GM10248 (cell line): Measurements from ENCODE around the gene SPECC1.

Experiments
- CTCF ChIA-PET: fragments of 300-600 bp; sonication (Branson Sonifier 250); formaldehyde crosslinking; extraction: SDS; loops from one replicate; lab custom pipeline; 2021; ENCODE audit warnings: antibody characterized with exemption; lab: Yijun Ruan, JAX
- POLR2A ChIA-PET: fragments of 350-650 bp; sonication (Branson Sonifier 250); formaldehyde crosslinking; extraction: SDS; loops from one replicate; lab custom pipeline; 2020; ENCODE audit warnings: antibody characterized with exemption; lab: Yijun Ruan, JAX
- DNase-seq: peaks from one replicate; pipeline ENCODE4 v3.0.0; 2012; ENCODE audit errors: extremely low spot score
- TF ChIP-seq, protein P1 (sequence below): IDR thresholded peaks from 2 replicates; pipeline ENCODE4 v1.5.1; 2012; ENCODE audit warnings: mild to moderate bottlenecking, low read depth; ENCODE audit errors: extremely low read depth, missing control alignments, control extremely low read depth

Gene SPECC1

DNA sequence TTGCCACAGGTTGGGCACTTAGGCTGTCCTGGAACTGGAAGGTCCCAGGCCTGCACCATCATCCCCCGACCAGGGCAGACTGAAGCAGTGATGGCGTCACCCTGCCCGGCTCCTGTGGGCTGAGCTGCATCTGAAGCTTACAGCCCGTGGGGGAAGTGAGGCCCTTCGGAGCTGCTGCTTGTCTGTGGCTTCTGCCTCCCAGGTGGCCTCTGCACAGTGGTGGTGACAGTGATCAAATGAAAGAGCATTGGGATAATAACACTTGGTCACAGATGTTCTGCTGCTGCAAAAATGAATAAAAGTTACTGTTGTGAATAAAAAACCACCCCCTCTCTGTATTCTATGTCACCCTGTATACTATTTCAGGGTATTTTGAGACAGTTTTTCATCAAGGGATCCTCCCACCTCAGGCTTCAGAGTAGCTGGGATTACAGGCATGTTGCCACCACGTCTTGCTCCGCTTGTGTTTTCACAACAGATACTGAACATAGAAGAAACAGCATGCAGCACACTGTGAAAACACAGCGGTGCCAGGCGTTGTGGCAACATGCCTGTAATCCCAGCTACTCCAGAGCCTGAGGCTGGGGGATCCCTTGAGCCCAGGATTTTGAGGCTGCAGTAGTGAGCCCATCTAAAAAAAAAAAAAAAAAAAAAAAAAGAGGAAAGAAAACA is 293.2 kb downstream of the SPECC1 start:
- no peak for DNase-seq
- TF ChIP-seq, protein P1, sequence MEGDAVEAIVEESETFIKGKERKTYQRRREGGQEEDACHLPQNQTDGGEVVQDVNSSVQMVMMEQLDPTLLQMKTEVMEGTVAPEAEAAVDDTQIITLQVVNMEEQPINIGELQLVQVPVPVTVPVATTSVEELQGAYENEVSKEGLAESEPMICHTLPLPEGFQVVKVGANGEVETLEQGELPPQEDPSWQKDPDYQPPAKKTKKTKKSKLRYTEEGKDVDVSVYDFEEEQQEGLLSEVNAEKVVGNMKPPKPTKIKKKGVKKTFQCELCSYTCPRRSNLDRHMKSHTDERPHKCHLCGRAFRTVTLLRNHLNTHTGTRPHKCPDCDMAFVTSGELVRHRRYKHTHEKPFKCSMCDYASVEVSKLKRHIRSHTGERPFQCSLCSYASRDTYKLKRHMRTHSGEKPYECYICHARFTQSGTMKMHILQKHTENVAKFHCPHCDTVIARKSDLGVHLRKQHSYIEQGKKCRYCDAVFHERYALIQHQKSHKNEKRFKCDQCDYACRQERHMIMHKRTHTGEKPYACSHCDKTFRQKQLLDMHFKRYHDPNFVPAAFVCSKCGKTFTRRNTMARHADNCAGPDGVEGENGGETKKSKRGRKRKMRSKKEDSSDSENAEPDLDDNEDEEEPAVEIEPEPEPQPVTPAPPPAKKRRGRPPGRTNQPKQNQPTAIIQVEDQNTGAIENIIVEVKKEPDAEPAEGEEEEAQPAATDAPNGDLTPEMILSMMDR = no peak
- ChIA-PET POLR2A (no interaction called here), CTCF (interaction anchor here (1.1 kb wide), 1 partner anchor 75 kb away, joined by 3 read pairs; no protein-coding TSS in a partner anchor)

DNA sequence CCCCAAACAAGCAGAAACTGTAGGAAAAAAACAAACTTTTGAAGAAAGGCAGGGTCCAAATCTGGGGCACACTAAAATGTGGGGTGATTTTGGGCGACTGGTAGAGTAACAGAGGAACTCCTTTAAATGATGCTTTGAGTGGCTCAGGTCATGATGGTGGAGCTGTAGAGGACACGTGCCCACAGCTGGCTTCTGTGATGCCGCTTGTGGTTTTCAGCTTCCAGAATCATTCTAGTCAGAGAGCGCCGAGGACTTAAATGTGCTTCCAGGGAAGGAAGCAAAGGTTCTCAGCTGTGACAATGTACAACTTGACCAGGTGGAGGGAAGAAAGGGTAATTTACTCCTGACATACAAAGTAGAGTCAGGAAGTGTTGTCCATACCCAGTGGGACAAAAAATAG is 295.8 kb downstream of the SPECC1 start:
- ChIA-PET CTCF (interaction anchor here (0.6 to 2.4 kb wide), 3 partner anchors 29 to 183 kb away, joined by 3 to 7 read pairs (median 6); no protein-coding TSS in a partner anchor), POLR2A (no interaction called here)
- no peak for DNase-seq
- TF ChIP-seq, protein P1 = no peak

DNA sequence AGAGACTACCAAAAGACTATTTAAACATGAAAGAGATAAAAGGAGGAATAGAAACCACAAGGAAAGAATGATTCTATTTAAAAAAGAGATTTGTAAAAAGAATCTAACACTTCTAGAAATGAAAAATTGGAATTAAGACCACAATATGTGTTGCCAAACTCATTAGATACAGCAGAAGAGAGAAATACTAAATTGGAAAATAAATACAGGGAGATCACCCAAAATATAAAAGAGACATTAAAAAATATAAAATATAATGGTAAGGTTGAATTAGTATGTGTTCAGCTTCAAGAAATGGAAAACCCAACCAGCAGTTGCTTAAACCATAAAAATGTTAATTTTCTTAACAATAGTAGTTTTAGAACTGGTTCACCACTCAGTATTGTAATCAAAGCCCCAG is 297.8 kb downstream of the SPECC1 start:
- DNase-seq = no peak
- ChIA-PET POLR2A (no interaction called here), CTCF (interaction anchor here (1.3 kb wide), 1 partner anchor 185 kb away, joined by 4 read pairs; no protein-coding TSS in a partner anchor)
- TF ChIP-seq, protein P1 = no peak

DNA sequence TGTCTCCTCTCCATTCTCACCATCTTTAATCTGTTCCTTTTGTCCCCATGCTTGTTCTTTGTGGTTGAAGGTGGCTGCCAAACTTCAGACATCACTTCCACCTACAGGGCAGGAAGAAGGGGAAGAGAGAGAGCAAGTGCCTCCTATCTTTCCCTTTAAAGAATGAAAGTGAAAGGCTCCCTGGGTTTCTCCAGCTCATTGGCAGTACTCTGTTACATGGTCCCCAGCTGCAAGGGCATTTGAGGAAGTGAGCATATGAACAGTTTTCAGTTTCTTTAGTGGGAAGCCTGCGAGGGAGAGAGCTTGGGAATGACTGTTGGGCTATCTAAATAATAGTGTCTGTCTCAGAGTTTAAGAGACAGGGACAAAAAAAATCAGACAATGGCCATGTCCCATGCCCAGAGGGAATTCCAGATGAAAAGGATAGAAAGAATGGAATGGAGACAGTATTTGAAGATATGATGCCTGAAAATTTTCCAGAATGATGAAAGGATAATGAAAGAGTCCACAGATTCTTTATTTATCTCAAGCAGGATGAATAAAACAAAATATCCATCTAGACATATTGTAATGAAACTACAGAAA is 298.3 kb downstream of the SPECC1 start:
- DNase-seq = no peak
- ChIA-PET CTCF (interaction anchor here (1.3 kb wide), 1 partner anchor 185 kb away, joined by 4 read pairs; no protein-coding TSS in a partner anchor), POLR2A (no interaction called here)
- TF ChIP-seq, protein P1 = no peak

DNA sequence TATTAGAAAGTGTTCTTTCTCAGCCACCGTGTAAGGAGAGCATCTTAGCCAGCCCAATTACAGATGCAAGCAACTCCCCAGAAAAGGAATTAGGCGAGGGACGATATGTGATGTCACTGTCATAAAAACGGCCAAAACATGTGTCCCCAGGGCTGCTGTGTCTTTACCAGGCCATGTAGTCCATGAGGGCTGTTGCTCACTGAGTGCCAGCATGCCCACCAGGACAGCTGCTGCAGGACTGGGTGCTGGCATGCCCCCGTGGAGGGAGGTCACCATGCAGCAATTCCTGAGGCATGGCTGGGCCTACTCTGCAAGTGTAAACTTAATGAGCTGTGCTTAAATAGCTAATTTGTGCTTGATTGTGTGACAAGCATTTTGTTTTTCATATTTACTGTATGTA is 301.3 kb downstream of the SPECC1 start:
- TF ChIP-seq, protein P1 = no peak
- ChIA-PET POLR2A (no interaction called here), CTCF (interaction anchor here (2.2 kb wide), 1 partner anchor 83 kb away, joined by 7 read pairs; no protein-coding TSS in a partner anchor)
- DNase-seq = no peak

DNA sequence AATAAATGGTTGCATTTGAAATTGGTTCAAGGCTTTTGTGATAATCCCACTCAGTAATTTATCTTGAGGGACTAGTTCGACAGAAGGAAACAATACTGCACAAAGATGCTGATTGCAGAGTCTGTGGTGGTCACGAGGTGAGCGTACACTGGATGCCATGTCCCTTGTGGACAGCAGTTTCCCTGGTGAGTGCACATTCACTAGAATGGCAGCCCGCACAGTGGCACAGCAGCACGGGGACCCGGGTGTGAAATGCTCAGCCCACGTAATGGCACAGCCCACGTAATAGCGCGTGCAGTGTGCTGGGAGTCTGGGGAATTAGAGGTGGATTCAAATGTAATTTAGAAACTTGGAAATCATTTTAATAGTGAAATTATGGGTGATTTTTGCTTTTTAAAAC is 304.1 kb downstream of the SPECC1 start:
- CTCF ChIA-PET = interaction anchor here (5.5 kb wide), 1 partner anchor 193 kb away, joined by 40 read pairs; no protein-coding TSS in a partner anchor
- POLR2A ChIA-PET = no interaction called here
- TF ChIP-seq, protein P1 = no peak
- no peak for DNase-seq
